Measurements from ENCODE around the gene DDIT4.

DDIT4 gene

GRCh38 chr10:72318418-72319262, 44.9 kb downstream of the DDIT4 start:
- peak in 1 of 2 donors; percentile 13 for DNase-seq

DNA sequence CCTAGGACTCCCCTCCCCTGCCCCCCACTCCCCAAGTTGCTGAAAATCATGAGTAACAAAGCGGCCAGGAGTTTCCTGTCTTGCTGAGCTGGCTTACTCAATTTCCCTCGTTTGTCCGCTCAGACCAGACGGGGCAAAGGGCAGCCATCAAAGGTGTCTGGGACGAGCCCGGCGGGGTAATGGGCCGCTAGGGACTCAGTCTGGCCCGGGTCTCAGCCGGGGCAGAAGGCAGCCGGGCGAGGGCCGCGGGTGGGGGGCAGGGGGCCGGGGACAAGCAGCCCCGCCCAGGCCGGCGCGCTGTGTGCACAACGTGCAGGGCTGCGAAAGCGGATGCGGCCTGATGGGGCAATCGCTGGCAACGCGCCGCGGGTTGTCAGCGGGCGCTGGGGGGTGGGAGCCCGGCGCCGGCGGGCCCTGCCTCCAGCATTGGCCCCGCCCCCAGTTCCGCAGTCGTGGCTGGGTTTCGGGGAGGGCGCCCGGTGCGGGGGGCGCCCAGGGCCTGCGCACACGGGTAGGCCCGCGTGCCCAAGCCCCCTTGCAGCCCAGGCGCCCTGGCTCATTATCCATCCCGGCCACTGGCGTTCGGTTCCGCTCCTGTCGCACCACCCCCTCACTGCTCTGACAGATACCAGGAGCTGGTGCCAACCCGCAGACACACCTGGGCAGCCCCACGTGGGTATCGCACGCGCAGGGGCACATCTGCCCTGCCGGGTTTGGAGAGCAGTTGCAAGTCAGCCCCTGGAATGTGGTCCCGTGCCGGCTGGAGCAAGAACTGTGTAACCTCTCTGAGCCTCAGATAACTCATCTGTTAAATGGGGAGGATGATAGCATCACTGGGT, 45.9 kb downstream of the DDIT4 start:
- peak; percentile 71 to 92 for DNase-seq

DNA sequence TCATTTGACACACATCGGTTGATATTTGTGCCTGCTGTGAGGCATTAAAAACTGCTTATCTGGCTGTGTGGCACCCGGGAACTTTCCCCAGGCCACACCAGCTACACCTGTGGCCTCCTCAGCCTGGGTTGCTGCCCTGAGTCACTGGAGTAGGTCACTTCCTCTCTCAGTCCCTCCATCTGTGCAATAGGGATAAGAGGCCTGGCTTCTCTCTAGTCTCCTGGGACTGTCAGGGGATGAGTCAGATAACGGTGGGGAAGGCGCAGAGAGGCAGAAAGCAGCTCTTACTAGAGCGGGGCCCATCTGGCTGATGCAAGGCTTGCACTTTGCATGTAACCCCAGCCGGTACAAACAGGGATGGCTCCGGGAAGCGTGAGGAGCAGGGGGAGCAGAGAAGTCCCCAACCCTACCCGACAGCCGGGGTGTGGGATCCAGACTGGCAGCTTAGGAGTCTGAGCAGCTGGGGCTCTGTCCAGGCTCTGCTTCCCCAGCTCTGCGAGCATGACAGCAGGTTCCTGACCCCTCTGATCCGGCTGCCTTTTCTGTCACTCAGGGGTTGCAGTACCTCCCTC, 47.0 kb downstream of the DDIT4 start:
- DNase-seq = peak; percentile 63 to 98

GRCh38 chr10:72321248-72322029, 47.7 kb downstream of the DDIT4 start:
- DNase-seq = no peak

DNA sequence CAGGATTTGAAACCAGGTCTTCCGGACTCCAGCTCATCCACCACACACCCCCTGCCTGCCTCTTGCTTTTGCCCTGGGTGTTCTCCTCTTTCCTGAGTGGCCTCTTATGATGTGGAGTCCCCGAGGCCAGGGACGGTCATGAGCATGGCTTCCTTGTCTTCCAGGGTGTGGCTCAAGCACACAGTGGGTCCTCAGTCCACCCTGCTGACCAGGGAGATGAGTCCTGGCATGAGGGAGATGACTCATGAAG, 48.2 kb downstream of the DDIT4 start:
- DNase-seq = no peak

DNA sequence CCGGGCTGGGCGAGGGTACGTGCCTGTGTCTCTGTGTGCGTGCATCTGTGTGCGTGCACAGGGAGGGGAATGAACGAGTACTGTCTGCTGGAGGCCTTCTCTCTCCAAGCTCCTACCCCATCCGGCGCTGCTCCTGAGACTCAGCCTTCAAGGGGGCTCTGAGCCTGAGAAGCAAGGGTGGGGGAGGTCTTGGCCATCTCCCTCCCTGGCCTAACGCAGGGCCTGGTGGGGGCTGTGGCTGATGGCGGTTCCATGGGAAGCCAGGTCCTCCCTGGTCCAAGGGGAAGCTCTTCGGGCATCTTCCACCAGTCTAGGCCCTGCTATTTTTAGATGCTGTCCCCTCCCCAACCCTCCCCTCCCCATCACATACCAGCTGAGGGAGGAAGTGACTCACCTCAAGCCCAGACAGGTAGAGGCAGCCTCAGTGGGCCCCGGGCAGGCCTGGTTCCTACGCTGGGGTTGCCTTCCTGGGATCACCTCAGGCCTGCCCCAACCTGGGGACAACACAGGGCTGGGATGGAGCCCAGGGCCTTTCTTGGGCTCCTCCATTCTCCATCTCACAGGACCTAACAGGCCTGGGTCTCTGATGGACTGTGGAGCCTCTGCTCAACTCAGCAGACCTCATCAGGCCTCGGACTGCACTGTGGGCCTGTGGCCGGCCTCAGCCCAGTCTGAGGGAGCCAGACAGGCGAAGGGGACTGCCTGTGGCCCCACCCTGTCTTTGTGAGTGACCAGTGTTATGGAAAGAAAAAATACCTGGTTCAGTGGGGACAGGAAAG, 48.7 kb downstream of the DDIT4 start:
- DNase-seq = no peak

GRCh38 chr10:72323108-72323749, 49.5 kb downstream of the DDIT4 start:
- no peak for DNase-seq

DNA sequence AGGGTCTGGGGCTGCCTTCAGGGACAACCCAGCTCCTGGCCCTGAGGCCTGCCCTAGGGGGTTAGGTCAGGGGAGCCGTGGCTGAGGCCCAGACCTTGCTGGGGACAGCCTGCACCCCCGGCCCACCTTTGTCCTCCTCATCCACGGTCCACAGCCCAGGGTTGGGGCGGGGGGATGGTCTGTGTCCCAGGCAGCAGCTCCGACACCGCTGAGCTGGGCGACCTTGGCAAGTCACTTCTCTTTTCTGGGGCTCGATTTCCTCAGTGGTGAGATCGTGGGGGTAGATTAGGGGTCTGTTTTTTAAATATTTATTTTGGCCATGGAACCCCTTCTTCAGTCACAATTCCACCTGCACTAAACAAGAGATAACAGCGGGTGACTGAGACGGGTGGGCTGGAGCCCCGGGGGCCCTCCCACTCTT, 50.1 kb downstream of the DDIT4 start:
- peak in 1 of 2 donors; percentile 82 for DNase-seq

Measured in bone marrow (tissue), 2 donors.